Stimulated activated CD8-positive, alpha-beta memory T cell treated with anti-CD3 and anti-CD28 coated beads, Interleukin-7, amount 100 ng/mL, for 1 hour (primary cell): ENCODE data around the gene CDH23.

ENCODE experiments used
- DNase-seq, 2 donors: peaks; one replicate each; pipeline ENCODE4 v3.0.0-alpha.2; 2020; ENCODE audit warnings: low read depth in 2 of 2

Gene CDH23

DNA sequence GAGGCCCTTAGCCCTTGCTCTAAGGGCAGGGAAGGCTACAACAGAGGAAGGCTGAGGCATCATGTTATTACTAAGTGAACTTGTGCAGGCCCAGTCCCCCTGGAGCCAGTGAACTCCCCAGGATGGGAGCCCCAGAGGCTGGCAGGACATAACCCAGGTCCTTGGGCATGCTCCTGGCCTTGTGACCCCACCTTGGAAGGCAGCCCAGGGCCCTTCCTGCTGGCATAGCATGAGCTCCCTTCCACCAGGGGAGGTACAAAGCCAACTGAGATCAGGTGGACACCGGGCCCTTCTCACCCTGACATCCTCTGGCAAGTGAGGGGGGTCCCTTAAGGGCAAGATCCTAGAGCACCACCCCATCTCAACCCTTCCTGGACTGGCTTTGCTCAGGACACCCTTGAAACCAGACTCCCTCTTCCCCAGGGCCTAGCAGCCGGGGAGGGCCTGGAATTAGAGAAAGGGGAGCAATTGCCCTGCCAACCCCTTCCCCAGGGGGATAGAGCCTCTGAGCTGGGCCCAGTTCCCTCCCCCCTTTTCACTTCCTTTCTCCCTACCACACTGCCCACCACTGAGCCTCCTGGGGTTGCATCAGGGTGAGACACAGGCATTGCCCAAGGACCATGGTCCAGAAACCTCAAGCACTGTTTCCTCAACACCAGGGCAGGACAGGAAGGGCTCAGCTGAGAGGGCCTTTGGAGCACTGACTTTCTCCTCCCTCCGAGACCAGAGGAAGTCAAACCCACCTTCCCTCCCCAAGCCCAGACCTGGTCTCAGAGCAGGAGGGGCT, 378.4 kb downstream of the CDH23 start:
- DNase-seq, result no peak

DNA sequence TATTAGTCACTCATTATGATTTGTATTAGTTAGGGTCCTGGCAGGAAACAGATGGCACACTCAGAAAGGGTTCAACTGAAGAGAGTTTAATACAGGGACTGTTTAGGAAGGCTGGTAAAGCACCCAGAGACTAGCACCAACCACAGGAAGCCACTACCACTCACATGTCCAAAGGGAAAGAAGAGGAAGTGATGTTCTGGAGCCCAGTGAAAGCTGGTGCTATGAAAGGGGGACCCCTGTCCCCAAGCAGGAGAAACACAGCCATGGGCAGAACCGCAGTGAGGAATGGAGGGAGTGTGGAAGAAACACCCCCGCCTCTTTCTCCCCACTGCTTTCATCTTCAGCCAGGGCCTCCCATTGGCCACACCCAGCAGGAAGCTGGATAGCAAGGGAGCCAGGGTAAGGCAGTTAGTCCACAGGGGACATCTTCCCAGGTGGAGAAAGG, 379.8 kb downstream of the CDH23 start:
- DNase-seq, result no peak

DNA sequence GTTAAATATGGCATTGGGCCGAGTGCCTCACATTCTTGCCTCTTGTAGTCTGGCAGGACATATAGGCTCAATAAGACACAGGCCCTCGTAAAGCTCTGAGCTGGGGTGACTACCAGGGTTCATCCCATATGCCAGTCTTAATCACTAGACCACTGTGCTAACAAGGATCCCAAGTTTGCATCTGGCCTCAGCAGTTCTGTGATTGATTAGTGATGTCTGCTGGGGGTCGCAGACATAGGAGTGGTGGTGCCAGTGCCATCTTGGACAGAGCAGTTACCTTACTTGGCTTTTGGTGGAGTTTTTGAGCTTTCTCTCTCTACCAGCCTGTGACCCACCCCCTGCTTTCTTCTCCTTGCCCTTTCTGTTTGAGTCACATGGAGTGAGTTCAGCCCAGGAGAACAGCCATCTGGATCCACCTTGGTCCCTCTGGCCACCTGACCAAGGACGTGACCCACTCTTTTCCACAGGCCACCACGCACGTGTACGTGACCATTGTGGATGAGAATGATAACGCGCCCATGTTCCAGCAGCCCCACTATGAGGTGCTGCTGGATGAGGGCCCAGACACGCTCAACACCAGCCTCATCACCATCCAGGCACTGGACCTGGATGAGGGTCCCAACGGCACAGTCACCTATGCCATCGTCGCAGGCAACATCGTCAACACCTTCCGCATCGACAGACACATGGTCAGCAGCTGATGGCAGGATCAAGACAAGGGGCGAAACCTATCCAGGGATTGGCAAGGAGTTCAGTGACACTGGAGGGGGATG, 380.7 kb downstream of the CDH23 start:
- DNase-seq, result no peak

DNA sequence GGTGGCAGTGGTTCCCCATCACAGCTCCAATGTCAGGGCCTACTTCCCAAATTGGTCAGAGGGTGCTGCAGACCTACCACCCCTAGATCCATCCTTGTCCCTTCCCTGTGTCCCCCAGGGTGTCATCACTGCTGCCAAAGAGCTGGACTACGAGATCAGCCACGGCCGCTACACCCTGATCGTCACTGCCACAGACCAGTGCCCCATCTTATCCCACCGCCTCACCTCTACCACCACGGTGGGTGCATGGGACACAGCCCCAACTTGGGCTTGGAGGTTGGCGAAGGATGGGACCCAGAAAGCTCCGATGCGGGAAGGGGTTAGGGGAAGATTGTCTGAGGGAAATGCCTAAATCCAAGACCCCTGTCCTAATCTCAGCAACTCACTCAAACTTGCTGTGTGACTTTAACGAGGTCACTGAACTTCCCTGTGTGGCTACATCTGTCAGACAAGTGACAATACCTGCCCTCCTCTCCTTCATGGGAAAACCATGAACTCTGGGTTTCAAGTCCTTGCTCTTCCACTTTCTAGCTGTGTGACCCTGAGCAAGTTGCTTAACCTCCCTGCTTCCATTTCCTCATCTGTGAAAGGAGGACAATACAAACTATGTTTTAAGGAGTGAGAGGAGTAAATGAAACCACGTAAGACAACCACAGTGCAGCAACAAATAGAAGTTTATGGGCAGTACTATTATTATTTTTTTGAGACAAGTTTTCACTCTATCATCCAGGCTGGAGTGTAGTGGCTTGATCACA, 381.5 kb downstream of the CDH23 start:
- DNase-seq, result no peak

DNA sequence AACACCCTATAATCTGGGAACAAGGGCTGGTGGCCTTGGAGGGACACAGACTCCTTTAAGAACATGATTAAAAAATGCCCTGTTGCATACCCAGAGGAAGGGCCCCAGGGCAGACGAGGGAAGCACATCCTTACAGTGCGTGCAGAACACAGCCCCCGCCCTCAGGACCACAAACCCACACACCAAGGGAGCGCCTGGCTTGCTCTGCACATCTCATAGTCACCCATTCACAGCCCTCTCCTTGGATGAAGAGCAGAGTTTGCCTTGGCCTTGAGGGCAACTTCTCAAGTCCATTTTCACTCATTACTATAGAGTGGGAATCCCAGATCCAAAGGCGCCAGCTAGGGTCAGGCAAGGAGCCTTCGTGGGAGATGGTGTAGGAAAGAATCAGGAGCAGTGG, 382.9 kb downstream of the CDH23 start:
- no peak for DNase-seq

DNA sequence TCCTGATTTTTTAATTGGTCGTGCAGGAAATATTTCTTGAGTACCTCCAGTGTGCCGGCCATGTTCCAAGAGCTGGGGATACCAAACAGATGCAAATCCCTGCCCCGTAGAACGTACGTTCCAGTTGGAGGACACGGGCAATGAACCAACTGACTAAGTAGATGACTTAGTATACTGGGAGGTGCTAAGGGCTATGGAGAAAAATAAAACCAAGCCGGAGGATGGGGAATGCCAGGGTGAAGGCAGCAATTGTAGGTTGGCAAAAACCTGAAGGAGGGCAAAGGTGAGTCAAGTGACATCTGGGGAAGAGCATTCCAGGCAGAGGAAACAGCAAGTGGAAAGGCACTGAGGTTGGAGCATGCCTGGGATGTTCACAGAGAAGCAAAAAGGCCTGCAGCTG, 383.4 kb downstream of the CDH23 start:
- DNase-seq, result no peak

DNA sequence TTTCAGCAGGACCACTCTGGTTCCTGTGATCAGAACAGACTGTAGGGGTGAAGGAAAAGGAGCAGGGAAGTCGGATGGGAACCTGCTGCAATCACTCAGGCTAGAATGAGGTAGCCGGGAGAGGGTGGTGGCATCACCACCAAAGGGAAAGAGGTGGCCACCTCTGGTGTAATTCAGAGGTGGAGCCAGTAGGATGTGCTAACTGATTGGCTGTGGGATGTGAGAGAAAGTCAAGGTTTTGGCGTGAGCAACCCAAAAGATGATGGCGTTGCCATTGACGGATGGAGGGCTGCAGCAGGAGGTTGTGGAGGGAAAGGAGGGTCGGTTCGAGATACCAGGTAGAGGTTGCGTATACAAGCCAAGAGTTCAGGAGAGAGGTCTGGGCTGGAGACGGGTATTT, 384.0 kb downstream of the CDH23 start:
- DNase-seq, result no peak

DNA sequence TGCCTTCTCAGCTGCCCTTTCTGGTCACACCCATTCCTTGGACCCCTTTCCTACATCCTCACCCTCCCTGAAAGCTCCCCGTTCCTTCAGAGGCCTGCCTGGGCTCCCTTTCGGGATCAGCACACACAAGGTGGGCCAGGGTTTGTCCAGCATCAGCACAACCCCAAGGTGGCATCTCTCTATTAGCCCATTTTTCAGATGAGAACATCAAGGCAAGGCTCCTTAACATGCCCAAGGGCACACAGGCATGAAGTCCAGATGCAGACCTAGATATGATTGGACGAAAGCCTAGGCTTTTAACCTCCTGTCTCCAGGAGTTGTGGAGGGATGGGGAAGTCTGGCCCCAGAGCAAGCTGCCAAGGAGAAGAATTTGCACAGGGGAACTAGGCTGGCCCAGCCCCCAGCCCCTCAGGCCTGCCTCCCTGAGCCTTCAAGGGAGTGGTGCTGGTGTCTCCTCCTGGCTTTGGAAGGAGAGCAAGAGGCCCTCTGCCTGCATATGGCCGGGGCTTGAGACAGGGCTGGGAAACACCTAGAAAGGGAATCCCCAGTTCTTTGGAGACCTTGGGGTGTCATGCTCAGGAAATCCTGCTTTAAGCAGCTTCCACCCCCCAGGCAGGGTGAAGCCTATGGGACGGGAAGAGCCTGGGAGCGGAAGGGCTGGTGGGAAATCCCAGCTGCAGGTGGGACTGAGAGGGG, 385.6 kb downstream of the CDH23 start:
- no peak for DNase-seq

DNA sequence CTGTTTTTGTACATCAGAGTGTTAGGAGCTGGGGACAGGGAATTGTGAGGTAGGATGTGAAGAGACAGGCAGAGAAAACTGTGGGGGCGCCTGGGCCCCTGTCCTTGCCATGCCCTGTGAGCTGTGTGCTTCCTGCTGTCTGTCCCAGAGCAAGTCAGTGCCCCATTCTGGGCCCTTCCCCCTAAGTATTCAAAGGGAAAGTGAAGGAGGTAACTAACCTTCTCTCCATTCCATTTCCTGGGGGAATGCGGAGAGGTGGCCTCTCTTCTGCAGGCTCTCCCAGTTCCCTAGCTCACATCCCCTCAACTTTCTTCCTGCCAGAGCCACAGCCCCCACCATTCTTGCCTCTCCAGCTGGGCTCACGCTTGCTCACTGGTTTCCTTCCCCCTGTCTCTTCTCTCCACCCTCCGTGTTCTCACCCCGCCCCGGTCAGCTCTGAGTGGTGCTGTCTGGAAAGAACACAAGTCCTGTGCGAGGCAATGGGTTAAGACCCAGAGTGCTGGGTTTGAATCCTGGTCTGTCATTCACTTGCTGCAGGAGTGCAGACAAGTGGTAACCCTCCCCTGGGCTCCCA, 386.3 kb downstream of the CDH23 start:
- DNase-seq, result no peak

DNA sequence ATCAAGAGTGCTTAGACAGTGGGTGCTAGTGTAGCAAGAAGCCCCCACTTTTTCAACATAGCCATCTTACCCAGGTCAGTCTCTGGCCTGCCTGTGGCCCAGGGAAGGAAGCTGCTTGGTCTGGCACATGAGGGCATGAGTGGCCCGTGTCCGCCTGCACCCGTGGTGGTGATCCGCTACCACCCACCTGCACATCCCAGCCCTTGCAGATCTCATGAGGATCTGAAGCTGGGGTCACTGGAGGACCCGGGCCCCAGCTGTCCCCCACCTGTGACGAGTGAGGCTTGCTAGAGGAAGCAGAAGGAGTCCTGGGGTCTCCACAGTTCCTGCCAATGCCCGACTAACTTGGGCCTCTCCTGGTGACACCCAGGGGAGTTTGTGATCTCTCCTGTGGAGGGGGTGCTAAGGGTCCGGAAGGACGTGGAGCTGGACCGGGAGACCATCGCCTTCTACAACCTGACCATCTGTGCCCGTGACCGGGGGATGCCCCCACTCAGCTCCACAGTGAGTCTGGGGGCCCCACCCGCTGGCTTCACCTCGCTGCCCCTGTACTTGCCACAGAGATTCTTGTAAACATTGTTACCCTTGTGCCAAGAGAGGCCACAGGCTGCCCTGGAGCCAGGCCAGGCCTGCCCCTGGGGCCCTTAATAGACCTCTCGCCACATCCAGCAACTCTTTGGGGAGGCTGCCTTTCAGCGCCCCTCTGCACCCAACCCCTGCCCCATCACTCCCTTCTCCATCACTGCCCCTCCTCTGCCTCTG, 387.4 kb downstream of the CDH23 start:
- no peak for DNase-seq

DNA sequence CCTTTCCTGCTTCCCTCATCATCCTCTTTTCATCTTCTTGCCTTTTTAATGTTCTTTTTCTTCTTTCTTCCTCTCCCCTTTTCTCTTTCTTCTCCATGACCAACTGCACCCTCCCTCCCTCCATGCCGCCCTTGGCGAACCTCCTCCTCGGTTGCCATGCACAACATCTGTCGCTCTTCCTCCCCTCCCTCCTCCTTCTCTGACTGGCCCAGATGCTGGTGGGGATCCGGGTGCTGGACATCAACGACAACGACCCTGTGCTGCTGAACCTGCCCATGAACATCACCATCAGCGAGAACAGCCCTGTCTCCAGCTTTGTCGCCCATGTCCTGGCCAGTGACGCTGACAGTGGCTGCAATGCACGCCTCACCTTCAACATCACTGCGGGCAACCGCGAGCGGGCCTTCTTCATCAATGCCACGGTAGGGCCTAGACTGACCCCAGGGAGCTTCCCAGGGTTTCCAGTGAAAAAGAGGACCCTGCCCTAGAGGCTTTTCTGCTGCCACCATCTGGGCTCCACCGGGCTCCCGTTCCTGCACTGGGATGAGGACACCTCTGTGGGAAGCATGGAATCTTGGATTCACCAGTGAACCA, 388.1 kb downstream of the CDH23 start:
- DNase-seq, result no peak

DNA sequence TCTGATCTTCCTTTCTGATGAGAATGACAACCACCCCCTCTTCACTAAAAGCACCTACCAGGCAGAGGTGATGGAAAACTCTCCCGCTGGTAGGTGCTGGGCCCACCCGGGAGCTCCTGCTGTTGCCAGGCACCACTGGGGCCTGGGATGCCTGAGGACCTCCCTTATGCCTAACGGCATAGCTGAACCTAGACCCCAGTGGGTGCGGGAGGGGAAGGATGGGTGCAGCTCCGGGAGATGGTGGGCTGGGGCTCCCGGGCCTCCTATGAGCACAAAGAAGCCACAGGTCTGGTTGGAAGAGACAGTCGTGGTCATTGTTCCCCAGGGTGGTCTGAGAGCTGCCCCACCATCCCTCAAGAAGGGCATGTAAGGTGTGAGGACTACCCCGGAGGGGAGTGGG, 392.2 kb downstream of the CDH23 start:
- no peak for DNase-seq

DNA sequence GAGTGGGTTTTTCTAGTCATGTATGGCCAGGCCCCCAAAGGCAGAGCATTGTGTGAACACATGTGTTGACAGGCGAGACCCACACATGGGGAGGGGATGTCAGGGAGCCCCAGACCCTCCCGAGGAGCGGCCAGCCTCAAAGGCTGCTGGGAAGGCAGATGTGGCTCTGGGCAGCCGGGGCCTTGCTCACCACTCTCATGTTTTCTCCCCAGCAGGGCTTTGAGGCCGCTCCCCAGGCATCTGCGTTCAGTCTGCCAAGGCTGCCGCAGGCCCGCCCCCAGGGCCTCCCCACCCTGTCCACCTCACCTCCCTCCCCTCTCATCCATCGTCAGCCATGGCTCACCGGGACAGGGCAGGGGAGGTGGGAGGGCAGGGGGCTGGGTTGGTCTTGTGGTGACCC, 393.2 kb downstream of the CDH23 start:
- no peak for DNase-seq

DNA sequence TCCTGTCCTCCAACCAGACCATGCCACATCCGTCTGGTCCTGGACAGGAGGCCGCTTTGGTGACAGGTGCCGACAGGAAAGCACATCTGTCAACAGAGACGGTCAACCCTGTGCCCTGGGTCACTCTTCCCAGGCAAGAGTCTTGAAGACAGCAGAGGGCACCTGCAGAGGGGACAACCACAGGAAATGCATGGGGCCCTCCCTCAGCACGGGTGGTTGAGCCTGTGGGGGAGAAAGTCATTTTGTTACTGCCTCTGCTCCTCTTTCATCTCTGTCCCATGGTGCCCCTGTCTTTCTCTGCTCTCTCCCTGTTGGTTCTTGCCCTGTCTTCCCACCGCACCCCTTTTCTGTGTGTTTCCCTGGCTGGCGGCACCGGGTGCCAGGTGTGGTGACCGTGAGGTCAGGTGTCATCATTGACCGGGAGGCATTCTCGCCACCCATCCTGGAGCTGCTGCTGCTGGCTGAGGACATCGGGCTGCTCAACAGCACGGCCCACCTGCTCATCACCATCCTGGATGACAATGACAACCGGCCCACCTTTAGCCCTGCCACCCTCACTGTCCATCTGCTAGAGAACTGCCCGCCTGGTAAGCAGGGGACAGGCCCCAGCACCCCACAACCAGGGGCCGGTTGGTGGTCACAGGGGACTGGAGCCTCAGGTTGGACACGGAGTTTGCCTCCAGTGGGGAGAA, 394.2 kb downstream of the CDH23 start:
- no peak for DNase-seq

DNA sequence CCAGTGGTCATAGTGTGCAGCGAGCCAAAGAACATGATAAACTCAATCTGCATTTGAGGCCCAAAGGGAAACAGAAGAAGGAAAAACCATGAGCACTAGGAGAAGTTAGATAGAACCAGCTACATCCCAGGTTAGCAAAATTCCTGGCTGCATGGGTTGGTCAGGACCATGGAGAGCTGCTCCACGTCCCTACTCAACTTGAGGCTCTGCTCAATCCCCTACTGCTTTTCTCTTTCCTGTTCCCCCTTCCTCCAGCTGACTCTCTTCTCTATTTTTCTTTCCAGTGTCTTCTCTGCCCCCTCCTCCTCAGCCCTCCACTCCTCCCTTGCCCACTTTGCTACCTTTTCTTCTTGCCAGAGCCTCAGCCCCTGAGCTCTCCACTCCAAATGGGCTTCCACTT, 398.5 kb downstream of the CDH23 start:
- DNase-seq, result no peak

DNA sequence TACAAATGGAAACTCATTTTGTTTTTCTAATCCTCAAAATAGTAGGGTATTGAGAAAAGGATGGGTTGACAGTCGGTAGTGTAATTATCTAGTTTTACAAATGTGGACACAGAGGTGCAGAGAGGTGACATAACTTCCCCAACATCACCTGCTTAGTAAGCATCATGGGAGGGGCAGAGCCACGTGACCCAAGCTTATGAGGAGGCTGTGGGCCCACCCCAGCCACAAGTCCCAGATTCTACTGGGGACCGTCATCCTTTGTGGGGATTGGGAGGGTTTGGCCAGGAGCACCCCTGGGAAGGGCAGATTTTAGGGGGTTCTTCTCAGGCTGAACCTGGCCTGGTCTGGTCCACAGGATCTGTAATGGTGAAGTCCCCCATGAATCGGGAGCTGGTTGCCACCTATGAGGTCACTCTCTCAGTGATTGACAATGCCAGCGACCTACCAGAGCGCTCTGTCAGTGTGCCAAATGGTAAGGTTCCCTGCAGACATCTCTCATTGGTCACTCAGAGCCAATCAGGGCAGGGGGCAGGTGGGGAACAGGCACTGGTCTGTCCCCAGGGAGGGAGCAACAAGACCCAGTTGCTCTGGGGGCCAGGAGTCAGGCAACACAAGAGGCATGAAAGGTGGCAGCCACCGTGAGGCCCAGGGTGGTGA, 400.2 kb downstream of the CDH23 start:
- DNase-seq, result no peak

DNA sequence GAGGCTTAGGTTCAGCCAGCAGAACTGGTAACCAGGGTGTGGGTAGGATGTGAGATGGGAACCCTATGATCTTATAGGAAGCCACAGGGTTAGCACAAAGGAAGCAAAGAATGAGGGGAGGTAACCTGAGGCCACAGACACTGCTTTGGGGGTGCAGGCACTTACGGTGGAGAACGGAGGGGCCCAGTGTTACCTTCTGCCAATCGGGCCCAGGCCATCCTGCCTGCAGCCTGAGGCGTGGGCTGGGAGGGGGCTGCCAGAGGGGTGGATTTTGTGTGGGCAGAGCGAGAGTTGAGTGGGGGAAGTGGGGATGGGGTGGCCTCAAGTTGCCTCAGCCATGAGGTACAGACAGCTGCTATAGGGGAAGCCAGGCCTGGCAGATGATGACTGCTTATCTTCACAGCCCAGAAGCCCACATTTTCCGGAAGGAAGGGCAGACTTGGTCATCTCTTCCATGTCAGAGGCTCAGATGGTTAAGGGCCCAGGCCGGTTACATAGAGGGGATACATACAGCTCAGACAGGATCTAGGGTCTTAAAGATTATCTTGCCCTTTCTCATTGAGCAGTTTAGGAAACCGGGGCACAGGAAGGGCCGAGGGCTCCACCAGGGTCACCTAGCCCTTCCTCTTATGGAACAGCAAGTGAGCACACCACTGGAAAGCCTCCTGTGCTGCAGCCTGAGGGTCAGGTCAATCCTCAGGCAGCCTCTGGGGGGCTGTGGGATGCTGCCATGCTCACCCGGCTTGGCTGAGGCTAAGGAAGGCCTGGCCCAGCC, 401.0 kb downstream of the CDH23 start:
- DNase-seq, result no peak

DNA sequence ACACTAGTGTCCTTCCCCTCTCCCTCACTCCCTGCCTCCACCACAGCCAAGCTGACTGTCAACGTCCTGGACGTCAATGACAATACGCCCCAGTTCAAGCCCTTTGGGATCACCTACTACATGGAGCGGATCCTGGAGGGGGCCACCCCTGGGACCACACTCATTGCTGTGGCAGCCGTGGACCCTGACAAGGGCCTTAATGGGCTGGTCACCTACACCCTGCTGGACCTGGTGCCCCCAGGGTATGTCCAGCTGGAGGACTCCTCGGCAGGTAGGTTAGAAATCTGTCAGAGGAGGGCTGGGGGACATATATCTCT, 401.5 kb downstream of the CDH23 start:
- no peak for DNase-seq

DNA sequence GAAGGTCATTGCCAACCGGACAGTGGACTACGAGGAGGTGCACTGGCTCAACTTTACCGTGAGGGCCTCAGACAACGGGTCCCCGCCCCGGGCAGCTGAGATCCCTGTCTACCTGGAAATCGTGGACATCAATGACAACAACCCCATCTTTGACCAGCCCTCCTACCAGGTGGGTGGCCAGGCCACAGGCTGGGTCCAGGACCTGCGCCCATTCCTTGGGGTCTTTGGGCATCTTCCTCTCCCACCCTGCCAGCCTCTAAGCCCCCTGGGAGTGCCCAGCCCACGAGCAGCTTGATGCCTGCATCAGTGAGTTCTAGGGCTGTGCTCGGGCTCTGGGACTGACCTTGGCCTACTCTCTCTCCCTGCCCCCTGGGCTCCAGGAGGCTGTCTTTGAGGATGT, 402.4 kb downstream of the CDH23 start:
- no peak for DNase-seq
